ENCODE measurements around the gene LRRC75B. TPM values are rescaled to one million over a fixed set of nuclear protein-coding genes. Genes with fewer than 3 reads are reported as not detected.
A peak's percentile ranks its signal among the peaks of the same experiment; 100 is the strongest.

LRRC75B gene
- total and polyA plus RNA-seq, 4 donors = 6.3 to 38.7 (median 28.4) TPM

GRCh38 chr22:24587948-24588347 lies 4.9 kb downstream of the LRRC75B start:
- peaks cover 69% of the 10 kb centered on the region for H3K36me3 ChIP-seq (ENCODE audit: control insufficient read depth, insufficient read depth, low read length)
- no peak overlapping the region for H3K4me3 ChIP-seq (ENCODE audit: low read depth, low read length)
- H3K27ac ChIP-seq (ENCODE audit: low read depth, low read length) = peak overlapping the region; percentile 92

DNA sequence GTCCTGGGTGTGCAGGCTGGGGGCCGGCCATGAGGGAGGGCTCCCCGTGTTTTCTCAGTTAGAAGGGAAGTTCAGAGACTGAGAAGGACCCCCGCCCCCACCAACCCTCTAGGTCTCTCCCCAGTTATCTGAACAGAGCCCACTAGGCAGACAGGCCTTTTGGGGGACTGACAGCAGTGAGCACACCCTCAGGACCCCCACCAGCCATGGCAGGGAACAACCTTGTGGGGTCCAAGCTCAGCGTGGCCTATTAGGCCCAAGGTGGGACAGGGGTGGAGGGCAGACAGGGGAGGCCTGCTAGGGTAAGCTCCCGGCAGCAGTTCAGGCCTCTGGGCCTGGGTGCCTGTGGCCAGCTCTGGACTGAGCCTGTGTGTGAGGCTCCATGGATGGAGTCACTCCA lies 5.6 kb downstream of the LRRC75B start:
- WGBS (ENCODE audit: insufficient coverage) = 93% methylated on average over 2 of the region's 5 CpGs
- no peak for DNase-seq (ENCODE audit: low read depth in 4 of 6, low spot score in 6 of 6)
- Histone ChIP-seq H3K27me3 (ENCODE audit: control insufficient read depth, insufficient read depth, low read length) (no peaks in the 10 kb centered on the region), H3K9me3 (ENCODE audit: control insufficient read depth, insufficient read depth, low read length) (no peaks in the 10 kb centered on the region), H3K4me1 (ENCODE audit: control insufficient read depth, insufficient read depth, low read length) (peaks cover 69% of the 10 kb centered on the region), H3K36me3 (ENCODE audit: control insufficient read depth, insufficient read depth, low read length) (peaks cover 69% of the 10 kb centered on the region), H3K27ac (ENCODE audit: low read depth, low read length) (no peak overlapping the region), H3K4me3 (ENCODE audit: low read depth, low read length) (no peak overlapping the region)

More at GRCh38 chr22:24587948-24588347, 4.9 kb downstream of the LRRC75B start:
- DNase-seq (ENCODE audit: low read depth in 4 of 6, low spot score in 6 of 6) = no peak
- H3K27me3 ChIP-seq (ENCODE audit: control insufficient read depth, insufficient read depth, low read length) = no peaks in the 10 kb centered on the region
- 62% methylated on average over 8 of the region's 8 CpGs for WGBS (ENCODE audit: insufficient coverage)
- no peaks in the 10 kb centered on the region for H3K9me3 ChIP-seq (ENCODE audit: control insufficient read depth, insufficient read depth, low read length)
- H3K4me1 ChIP-seq (ENCODE audit: control insufficient read depth, insufficient read depth, low read length) = peaks cover 71% of the 10 kb centered on the region

- Histone ChIP-seq H3K4me1 (ENCODE audit: control insufficient read depth, insufficient read depth, low read length) (peaks cover 57% of the 10 kb centered on the region), H3K36me3 (ENCODE audit: control insufficient read depth, insufficient read depth, low read length) (peaks cover 65% of the 10 kb centered on the region), H3K9me3 (ENCODE audit: control insufficient read depth, insufficient read depth, low read length) (no peaks in the 10 kb centered on the region), H3K4me3 (ENCODE audit: low read depth, low read length) (no peak overlapping the region), H3K27me3 (ENCODE audit: control insufficient read depth, insufficient read depth, low read length) (no peaks in the 10 kb centered on the region), H3K27ac (ENCODE audit: low read depth, low read length) (no peak overlapping the region)
- DNase-seq (ENCODE audit: low read depth in 4 of 6, low spot score in 6 of 6) = no peak
- WGBS (ENCODE audit: insufficient coverage) = 94% methylated on average over 24 of the region's 24 CpGs
Measured at GRCh38 chr22:24585927-24586546, 6.8 kb downstream of the LRRC75B start.

DNA sequence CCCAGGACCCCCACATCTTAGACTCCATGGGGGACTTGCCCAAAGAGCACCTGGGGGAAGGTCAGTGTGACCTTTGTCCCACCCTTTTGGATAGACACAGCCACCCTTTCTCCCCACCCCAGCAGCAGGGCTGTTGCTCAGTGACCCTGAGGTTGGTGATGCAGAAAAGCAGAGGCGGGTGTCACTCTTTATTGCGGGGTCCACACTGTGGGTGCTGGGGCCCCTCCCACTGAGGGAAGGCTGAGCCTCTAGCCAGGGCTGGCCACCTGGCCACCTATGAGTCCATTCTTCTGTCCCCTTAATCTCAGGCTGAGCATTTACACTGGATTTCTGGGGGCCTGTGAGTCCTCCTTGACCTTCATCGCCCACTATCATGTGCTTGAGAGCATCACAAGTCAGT lies 7.4 kb downstream of the LRRC75B start:
- WGBS (ENCODE audit: insufficient coverage) = 98% methylated on average over 3 of the region's 3 CpGs
- Histone ChIP-seq H3K36me3 (ENCODE audit: control insufficient read depth, insufficient read depth, low read length) (peaks cover 60% of the 10 kb centered on the region), H3K27ac (ENCODE audit: low read depth, low read length) (no peak overlapping the region)

DNA sequence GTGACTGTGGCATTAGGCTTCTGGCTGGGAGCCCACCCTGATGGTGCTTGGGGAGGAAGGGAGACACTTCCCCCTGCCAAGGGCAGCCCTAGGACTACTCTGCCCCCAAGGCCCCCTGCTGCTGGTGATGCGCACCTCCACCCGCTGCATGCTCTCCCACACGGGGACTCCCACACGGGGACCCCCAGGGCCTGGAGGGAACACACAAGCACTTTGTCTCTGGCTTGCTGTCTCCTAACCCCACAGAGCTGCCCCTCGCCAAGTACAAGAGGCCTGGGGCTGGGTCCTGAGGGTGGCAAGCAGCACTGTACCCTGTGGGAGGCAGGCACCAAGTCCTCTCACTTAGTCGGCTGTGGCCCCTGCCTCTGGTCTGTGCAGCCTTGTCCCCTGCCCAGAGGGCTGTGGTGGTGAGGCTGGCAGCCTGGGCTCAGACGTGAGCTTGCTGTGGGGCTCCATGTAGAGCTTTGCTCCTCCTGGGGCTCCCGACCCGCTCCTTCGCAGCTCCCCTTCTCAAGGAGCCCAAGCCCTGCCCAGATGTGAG lies 7.9 kb downstream of the LRRC75B start:
- 72% methylated on average over 8 of the region's 10 CpGs for WGBS (ENCODE audit: insufficient coverage)
- Histone ChIP-seq H3K36me3 (ENCODE audit: control insufficient read depth, insufficient read depth, low read length) (peaks cover 58% of the 10 kb centered on the region), H3K27ac (ENCODE audit: low read depth, low read length) (no peak overlapping the region)

More for the DNA sequence above, 7.4 kb downstream of the LRRC75B start:
- no peaks in the 10 kb centered on the region for H3K9me3 ChIP-seq (ENCODE audit: control insufficient read depth, insufficient read depth, low read length)
- no peak for DNase-seq (ENCODE audit: low read depth in 4 of 6, low spot score in 6 of 6)
- H3K4me3 ChIP-seq (ENCODE audit: low read depth, low read length) = no peak overlapping the region
- peaks cover 52% of the 10 kb centered on the region for H3K4me1 ChIP-seq (ENCODE audit: control insufficient read depth, insufficient read depth, low read length)
- H3K27me3 ChIP-seq (ENCODE audit: control insufficient read depth, insufficient read depth, low read length) = no peaks in the 10 kb centered on the region

DNA sequence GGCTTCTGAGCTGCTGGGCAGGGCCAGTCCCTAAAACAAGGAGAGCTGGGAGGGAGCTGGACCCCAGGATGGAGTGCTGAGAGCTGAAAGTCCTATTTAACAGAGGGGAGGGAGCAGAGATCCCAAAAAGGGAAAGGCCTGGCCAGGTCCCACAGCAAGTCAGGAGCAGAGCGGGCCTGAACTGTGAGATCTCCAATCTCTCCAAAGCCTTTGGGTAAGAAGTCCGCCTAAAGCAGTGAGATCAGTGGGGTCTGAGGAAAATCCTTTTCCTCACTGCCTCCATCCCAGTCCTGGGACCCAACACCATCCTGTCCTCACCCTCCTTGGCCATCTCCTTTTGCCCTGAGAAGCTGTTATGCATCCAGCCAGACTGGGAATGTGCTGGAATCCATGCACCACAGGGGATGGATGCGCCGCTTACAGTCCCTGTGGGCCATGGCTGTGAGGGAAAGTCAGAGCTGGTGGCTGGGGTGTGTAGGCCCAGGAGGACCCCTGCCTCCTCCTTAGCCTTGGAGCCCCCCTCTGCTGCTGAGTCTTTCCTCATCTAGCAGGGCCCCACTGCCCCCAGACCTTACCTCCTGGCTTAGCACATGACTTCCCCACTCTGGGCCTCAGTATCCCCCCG lies 8.6 kb downstream of the LRRC75B start:
- Histone ChIP-seq H3K9me3 (ENCODE audit: control insufficient read depth, insufficient read depth, low read length) (no peaks in the 10 kb centered on the region), H3K27ac (ENCODE audit: low read depth, low read length) (peak overlapping the region; percentile 17), H3K27me3 (ENCODE audit: control insufficient read depth, insufficient read depth, low read length) (no peaks in the 10 kb centered on the region), H3K4me1 (ENCODE audit: control insufficient read depth, insufficient read depth, low read length) (peaks cover 41% of the 10 kb centered on the region), H3K36me3 (ENCODE audit: control insufficient read depth, insufficient read depth, low read length) (peaks cover 52% of the 10 kb centered on the region), H3K4me3 (ENCODE audit: low read depth, low read length) (no peak overlapping the region)
- DNase-seq (ENCODE audit: low read depth in 4 of 6, low spot score in 6 of 6) = no peak
- WGBS (ENCODE audit: insufficient coverage) = 74% methylated on average over 3 of the region's 5 CpGs

More for the DNA sequence above, 7.9 kb downstream of the LRRC75B start:
- no peak overlapping the region for H3K4me3 ChIP-seq (ENCODE audit: low read depth, low read length)
- no peak for DNase-seq (ENCODE audit: low read depth in 4 of 6, low spot score in 6 of 6)
- H3K4me1 ChIP-seq (ENCODE audit: control insufficient read depth, insufficient read depth, low read length) = peaks cover 48% of the 10 kb centered on the region
- H3K27me3 ChIP-seq (ENCODE audit: control insufficient read depth, insufficient read depth, low read length) = no peaks in the 10 kb centered on the region
- no peaks in the 10 kb centered on the region for H3K9me3 ChIP-seq (ENCODE audit: control insufficient read depth, insufficient read depth, low read length)

GRCh38 chr22:24583221-24584165 lies 9.4 kb downstream of the LRRC75B start:
- no peak overlapping the region for H3K4me3 ChIP-seq (ENCODE audit: low read depth, low read length)
- H3K27me3 ChIP-seq (ENCODE audit: control insufficient read depth, insufficient read depth, low read length) = no peaks in the 10 kb centered on the region
- DNase-seq (ENCODE audit: low read depth in 4 of 6, low spot score in 6 of 6) = peak in 3 of 6 donors; percentile 19 to 79 (median 54)
- WGBS (ENCODE audit: insufficient coverage) = 36% methylated on average over 16 of the region's 19 CpGs
- H3K36me3 ChIP-seq (ENCODE audit: control insufficient read depth, insufficient read depth, low read length) = peaks cover 44% of the 10 kb centered on the region
- peaks cover 33% of the 10 kb centered on the region for H3K4me1 ChIP-seq (ENCODE audit: control insufficient read depth, insufficient read depth, low read length)
- H3K9me3 ChIP-seq (ENCODE audit: control insufficient read depth, insufficient read depth, low read length) = no peaks in the 10 kb centered on the region
- H3K27ac ChIP-seq (ENCODE audit: low read depth, low read length) = peak overlapping the region; percentile 17

DNA sequence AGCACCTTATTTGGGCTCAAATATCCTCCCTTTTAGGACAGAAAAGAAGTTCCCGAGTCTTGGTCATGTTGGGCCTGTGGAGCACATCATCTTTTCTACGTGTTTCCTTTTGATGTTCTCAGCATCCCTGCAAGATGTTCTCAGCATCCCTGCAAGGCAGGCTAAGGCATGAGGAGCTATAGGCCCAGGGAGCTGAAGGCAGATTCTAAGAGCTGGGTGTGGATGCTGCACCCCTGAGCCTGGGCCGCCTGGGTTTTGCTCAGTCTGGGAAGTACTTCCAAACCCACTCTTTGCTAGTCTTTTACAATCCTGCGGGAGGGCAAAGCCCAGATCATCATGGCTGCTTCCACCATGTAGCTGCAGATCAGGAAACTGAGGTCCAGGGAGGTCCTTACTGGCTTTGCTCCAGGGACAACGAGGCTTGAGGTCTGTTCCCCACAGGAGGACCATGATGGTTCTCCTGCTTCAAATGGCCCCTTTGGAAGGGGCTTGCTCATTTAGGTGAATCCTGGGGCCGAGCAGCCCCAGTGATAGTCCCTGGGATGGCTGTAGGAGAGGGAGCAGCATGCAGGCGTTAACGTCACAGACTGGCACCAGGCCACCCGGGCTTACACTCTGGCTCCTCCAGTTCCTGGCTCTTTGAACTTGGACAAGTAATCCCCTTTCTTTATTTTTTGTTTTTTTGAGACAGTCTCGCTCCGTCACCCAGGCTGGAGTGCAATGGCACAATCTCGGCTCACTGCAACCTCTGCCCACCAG lies 10.6 kb downstream of the LRRC75B start:
- 88% methylated on average over 10 of the region's 12 CpGs for WGBS (ENCODE audit: insufficient coverage)
- Histone ChIP-seq H3K27me3 (ENCODE audit: control insufficient read depth, insufficient read depth, low read length) (no peaks in the 10 kb centered on the region), H3K4me1 (ENCODE audit: control insufficient read depth, insufficient read depth, low read length) (peaks cover 24% of the 10 kb centered on the region), H3K36me3 (ENCODE audit: control insufficient read depth, insufficient read depth, low read length) (peaks cover 37% of the 10 kb centered on the region), H3K4me3 (ENCODE audit: low read depth, low read length) (no peak overlapping the region), H3K9me3 (ENCODE audit: control insufficient read depth, insufficient read depth, low read length) (no peaks in the 10 kb centered on the region), H3K27ac (ENCODE audit: low read depth, low read length) (no peak overlapping the region)
- DNase-seq (ENCODE audit: low read depth in 4 of 6, low spot score in 6 of 6) = no peak

DNA sequence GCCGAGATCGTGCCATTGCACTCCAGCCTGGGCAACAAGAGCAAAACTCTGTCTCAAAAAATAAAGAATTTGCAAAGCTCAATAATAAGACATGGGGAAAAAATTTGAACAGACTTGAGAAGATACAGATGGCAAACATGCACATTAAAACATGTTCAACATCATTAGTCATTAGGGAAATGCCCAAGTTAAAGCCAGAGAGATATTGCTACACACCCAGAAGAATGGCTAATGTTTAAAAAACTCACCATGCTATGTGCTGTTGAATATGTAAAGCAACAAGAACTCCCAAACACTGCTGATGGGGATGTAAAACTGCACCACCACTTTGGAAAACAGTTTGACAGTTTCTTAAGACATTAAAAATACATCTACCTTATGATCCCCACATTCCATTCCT lies 12.6 kb downstream of the LRRC75B start:
- H3K36me3 ChIP-seq (ENCODE audit: control insufficient read depth, insufficient read depth, low read length) = peaks cover 30% of the 10 kb centered on the region
- H3K4me1 ChIP-seq (ENCODE audit: control insufficient read depth, insufficient read depth, low read length) = peaks cover 23% of the 10 kb centered on the region
- no peaks in the 10 kb centered on the region for H3K9me3 ChIP-seq (ENCODE audit: control insufficient read depth, insufficient read depth, low read length)
- WGBS (ENCODE audit: insufficient coverage) = no CpG with 5 or more reads among the region's 2 CpGs
- no peak overlapping the region for H3K4me3 ChIP-seq (ENCODE audit: low read depth, low read length)
- H3K27ac ChIP-seq (ENCODE audit: low read depth, low read length) = no peak overlapping the region
- no peak for DNase-seq (ENCODE audit: low read depth in 4 of 6, low spot score in 6 of 6)
- H3K27me3 ChIP-seq (ENCODE audit: control insufficient read depth, insufficient read depth, low read length) = no peaks in the 10 kb centered on the region

All from spinal cord (tissue), 10 donors.